B cell (primary cell): ENCODE data around the gene ATG4D. TPM values are rescaled to one million over a fixed set of nuclear protein-coding genes. Genes with fewer than 3 reads are reported as not detected.
A peak's percentile ranks its signal among the peaks of the same experiment; 100 is the strongest.

Experiments
- ATAC-seq: fragments of 200-7000 bp; cut with Tn5 transposase; one replicate; pipeline ENCODE4 v1.10.0; 2021; ENCODE audit warnings: low read depth, mild to moderate bottlenecking, moderate number of reproducible peaks, moderate library complexity
- CTCF ChIA-PET: fragments of 350-600 bp; sonication (Branson Sonifier 250); formaldehyde crosslinking; loops from one replicate; lab custom pipeline; 2021; ENCODE audit warnings: antibody characterized with exemption, inconsistent platforms; lab: Charles Lee
- POLR2A ChIA-PET: fragments of 350-600 bp; sonication (Branson Sonifier 250); formaldehyde crosslinking; loops from one replicate; lab custom pipeline; 2021; ENCODE audit warnings: antibody characterized with exemption; lab: Charles Lee
- DNase-seq: peaks from one replicate; pipeline ENCODE4 v3.0.0; 2013
- H2AFZ ChIP-seq: 2 replicates; pipeline ENCODE4 v1.6.1; 2012; ENCODE audit warnings: mild to moderate bottlenecking, low read depth, low read length; ENCODE audit not compliant: insufficient read depth, poor library complexity, severe bottlenecking
- H3K27ac ChIP-seq, 2 donors: 1 replicate in 1 of 2; 2 replicates in 1 of 2; pipeline ENCODE4 v1.5.1; 2012 to 2013; ENCODE audit warnings: low read length in 2 of 2, mild to moderate bottlenecking in 2 of 2, moderate library complexity in 1 of 2
- H3K27me3 ChIP-seq, 4 experiments: fragments of 200-600 bp in 1 of 4; sonication (generic) in 1 of 4; replicated peaks in 1 of 4; 1 replicate in 2 of 4; 2 replicates in 2 of 4; pipeline versions ENCODE4 v1.6.1 to v1.7.0; 2013 to 2016; ENCODE audit warnings: low read length in 3 of 4, mild to moderate bottlenecking in 2 of 4, mixed read lengths in 1 of 4, moderate library complexity in 1 of 4; ENCODE audit not compliant: insufficient read depth in 4 of 4, control insufficient read depth in 3 of 4; ENCODE audit errors: control extremely low read depth in 1 of 4
- H3K36me3 ChIP-seq, 2 experiments: replicated peaks in 1 of 2; 1 replicate in 1 of 2; 2 replicates in 1 of 2; pipeline versions ENCODE4 v1.6.1 to v1.7.1; 2013; ENCODE audit warnings: low read length in 1 of 2; ENCODE audit not compliant: insufficient read depth in 2 of 2, control insufficient read depth in 1 of 2; ENCODE audit errors: control extremely low read depth in 1 of 2, extremely low read depth in 1 of 2
- H3K4me1 ChIP-seq, 2 donors: fragments of 200-600 bp in 1 of 2; sonication (generic) in 1 of 2; 1 replicate in 1 of 2; 2 replicates in 1 of 2; pipeline versions ENCODE4 v1.5.1 to v1.6.1; 2013 to 2017; ENCODE audit warnings: low read length in 2 of 2; ENCODE audit not compliant: control insufficient read depth in 2 of 2, insufficient read depth in 2 of 2
- H3K4me2 ChIP-seq: replicated peaks from 2 replicates; pipeline ENCODE3; 2012; ENCODE audit warnings: mild to moderate bottlenecking, low read depth, low read length; ENCODE audit not compliant: poor library complexity, severe bottlenecking
- H3K4me3 ChIP-seq, 5 experiments: fragments of 200-600 bp in 1 of 5; sonication (generic) in 1 of 5; 1 replicate in 3 of 5; 2 replicates in 2 of 5; pipeline versions ENCODE4 v1.5.1 to v1.7.0; 2011 to 2016; ENCODE audit warnings: low read length in 4 of 5, mild to moderate bottlenecking in 4 of 5, low read depth in 2 of 5, control low read depth in 1 of 5, moderate library complexity in 1 of 5; ENCODE audit not compliant: insufficient read depth in 1 of 5; ENCODE audit errors: control extremely low read depth in 1 of 5, extremely low read depth in 1 of 5
- H3K79me2 ChIP-seq: fragments of 200-600 bp; sonication (generic); one replicate; pipeline ENCODE4 v1.6.0; 2016; ENCODE audit warnings: low read length; ENCODE audit not compliant: control insufficient read depth, insufficient read depth
- H3K9ac ChIP-seq: fragments of 200-600 bp; sonication (generic); 2 replicates; pipeline ENCODE4 v1.6.1; 2017; ENCODE audit warnings: mild to moderate bottlenecking, low read length, moderate library complexity
- H3K9me3 ChIP-seq, 3 donors: one replicate each; pipeline versions ENCODE4 v1.6.1 to v1.7.1; 2013; ENCODE audit warnings: low read length in 2 of 3; ENCODE audit not compliant: control insufficient read depth in 2 of 3, insufficient read depth in 1 of 3; ENCODE audit errors: control extremely low read depth in 1 of 3
- H4K20me1 ChIP-seq: 2 replicates; pipeline ENCODE4 v1.6.0; 2012; ENCODE audit warnings: mild to moderate bottlenecking, low read length; ENCODE audit not compliant: insufficient read depth, control insufficient read depth, poor library complexity, severe bottlenecking
- H3K27ac Mint-ChIP-seq: one replicate; pipeline ENCODE4 v1.8.0; 2021; ENCODE audit warnings: mixed read lengths
- H3K27me3 Mint-ChIP-seq: one replicate; pipeline ENCODE4 v1.8.0; 2021; ENCODE audit warnings: mixed read lengths
- H3K4me1 Mint-ChIP-seq: one replicate; pipeline ENCODE4 v1.8.0; 2021; ENCODE audit warnings: mixed read lengths
- H3K4me3 Mint-ChIP-seq: one replicate; pipeline ENCODE4 v1.8.0; 2021; ENCODE audit warnings: mixed read lengths
- H3K9me3 Mint-ChIP-seq: one replicate; pipeline ENCODE4 v1.8.0; 2022; ENCODE audit warnings: mixed read lengths; ENCODE audit not compliant: insufficient read depth
- EZH2 ChIP-seq: IDR thresholded peaks from 2 replicates; pipeline ENCODE4 v1.6.1; 2012; ENCODE audit warnings: borderline replicate concordance, low read depth, mild to moderate bottlenecking, moderate library complexity, low read length; ENCODE audit not compliant: insufficient read depth, poor library complexity, severe bottlenecking
- WGBS: methylation state at CpG from one replicate; pipeline ENCODE4 v1.1.5; 2013; ENCODE audit warnings: missing lambda C conversion rate; ENCODE audit not compliant: insufficient coverage; 5-methylcytosine and 5-hydroxymethylcytosine counted together
- intact Hi-C: fragments of 100-400 bp; cut with micrococcal nuclease; formaldehyde crosslinking; loops from one replicate; pipeline ENCODE4 v1.10.0; 2022
- polyA plus RNA-seq: library from polyadenylated mRNA; depleted of rRNA; stranded (reverse); fragments of >200 nt; gene quantifications from 2 replicates; pipeline ENCODE4 v1.2.3, GENCODE V29; 2012
- total RNA-seq, 2 donors: library from RNA; stranded (reverse); fragments of 120-200 nt in 1 of 2; gene quantifications; 1 replicate in 1 of 2; 2 replicates in 1 of 2; pipeline versions ENCODE4 v1.2.3 to v1.2.4, GENCODE V29; 2013 to 2022
- TF ChIP-seq, protein P1 (sequence below): fragments of 200-600 bp; IDR thresholded peaks from one replicate; pipeline ENCODE4 v1.8.0; 2022; ENCODE audit warnings: antibody characterized with exemption, mild to moderate bottlenecking

ATG4D gene
- total and polyA plus RNA-seq, 2 donors (not counting 1 experiment from before 2014, with no cell fraction given), result 58.8 to 75.5 TPM

DNA sequence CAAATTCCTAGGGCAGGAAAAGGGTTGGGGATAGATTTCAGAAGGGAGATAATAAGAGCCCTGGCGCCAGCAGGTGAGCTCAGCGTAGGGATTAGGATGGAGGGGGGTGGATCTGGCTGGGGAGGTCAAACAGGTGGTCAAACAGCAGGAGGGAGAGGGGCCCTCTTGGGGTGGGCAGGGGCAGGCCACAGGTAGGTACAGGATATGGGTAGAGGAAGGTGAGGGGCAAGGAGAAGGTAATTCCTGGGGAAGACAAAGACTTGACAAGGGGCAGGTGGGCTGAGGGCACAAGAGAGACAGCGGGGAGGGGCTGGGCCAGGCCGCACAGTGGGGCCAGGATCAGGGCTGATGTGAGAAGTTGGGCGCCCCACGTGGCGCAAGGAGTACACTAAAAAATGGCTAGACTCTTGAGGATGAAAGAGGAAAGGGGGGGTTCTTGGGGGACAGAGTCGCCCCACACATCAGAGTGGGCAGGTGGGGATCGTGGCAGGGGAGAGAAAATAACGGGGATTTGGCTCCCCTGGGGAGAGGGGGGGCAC is 21.4 kb downstream of the ATG4D start:
- peaks cover 2 to 25% of the 10 kb centered on the region in 2 experiments for H3K36me3 ChIP-seq
- peak overlapping the region; percentile 87 for H3K9ac ChIP-seq
- Mint-ChIP-seq H3K4me1 (peaks cover 44% of the 10 kb centered on the region), H3K9me3 (no peaks in the 10 kb centered on the region), H3K4me3 (peak overlapping the region; percentile 95), H3K27ac (peak overlapping the region; percentile 96), H3K27me3 (no peaks in the 10 kb centered on the region)
- H3K79me2 ChIP-seq, result peaks cover 51% of the 10 kb centered on the region
- intact Hi-C loops, result loop anchor here (1.0 to 5.0 kb wide), 3 partner anchors 11 to 148 kb away; no protein-coding TSS in a partner anchor
- WGBS, result 8% methylated on average over 10 of the region's 10 CpGs
- DNase-seq (peak; percentile 83), ATAC-seq (no peak)
- peak overlapping the region; percentile 67 for H2AFZ ChIP-seq
- ChIA-PET CTCF (interaction anchor here (0.6 kb wide), 1 partner anchor 169 kb away, joined by 3 read pairs; no protein-coding TSS in a partner anchor), POLR2A (interaction anchor here (0.6 to 2.2 kb wide), 7 partner anchors 12 to 88 kb away, joined by 3 to 16 read pairs (median 4); partner anchors contain the start of genes ATG4D and KEAP1)
- H3K27me3 ChIP-seq, result no peaks in the 10 kb centered on the region
- H3K4me2 ChIP-seq, result peak overlapping the region; percentile 82
- no peak for TF ChIP-seq EZH2
- H4K20me1 ChIP-seq, result peaks cover 49% of the 10 kb centered on the region
- peak overlapping the region; percentile 79 to 80 for H3K27ac ChIP-seq
- H3K9me3 ChIP-seq, result no peaks in the 10 kb centered on the region
- peaks cover 28 to 41% of the 10 kb centered on the region in 2 donors for H3K4me1 ChIP-seq
- H3K4me3 ChIP-seq, result peak overlapping the region; percentile 45 to 99 (median 92)

DNA sequence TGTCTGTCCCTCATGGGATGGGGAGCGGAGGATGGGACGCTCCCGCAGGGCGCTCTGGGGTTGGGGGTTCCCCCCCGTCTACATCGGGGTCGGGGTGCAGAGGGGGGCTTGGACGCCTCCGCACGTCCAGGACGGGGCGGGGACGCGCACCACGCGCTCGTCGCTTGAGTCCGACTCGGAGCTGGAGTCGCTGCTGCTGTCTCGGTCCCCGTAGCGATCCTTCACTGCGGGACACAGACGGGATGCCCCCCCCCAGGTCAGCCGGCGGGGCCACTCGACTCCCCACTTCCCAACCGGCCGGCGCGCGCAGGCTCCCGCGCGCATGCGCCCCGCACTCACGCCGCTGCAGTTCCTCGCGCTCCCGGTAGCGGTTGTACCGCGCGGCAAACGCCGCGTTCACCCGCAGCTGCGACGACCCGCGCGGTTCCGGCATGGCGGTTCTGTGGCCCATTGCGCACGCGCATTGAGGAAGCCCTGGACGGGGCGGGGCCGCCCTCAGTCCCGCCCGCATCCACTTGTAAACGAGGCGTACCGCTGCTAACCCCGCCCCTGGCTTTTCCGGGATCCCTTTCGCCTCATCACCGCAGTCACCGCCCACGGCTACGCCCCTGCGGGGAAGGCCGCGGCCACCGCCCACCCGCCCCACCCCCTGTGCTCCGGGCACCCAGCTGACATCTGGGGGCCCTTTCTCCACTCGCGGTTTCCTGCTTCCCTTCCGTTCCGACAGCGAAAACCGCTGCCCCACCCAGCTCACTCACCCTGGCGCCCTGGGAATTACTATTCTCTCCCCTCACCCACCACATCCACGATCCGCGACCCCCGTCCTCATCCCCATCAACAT is 22.1 kb downstream of the ATG4D start, which contains the start of gene KRI1:
Gene KRI1, minus strand, starts transcription at position 444 of the 841 bp plus-strand sequence. Its CDS starts 11 bp downstream, at position 433.
- H3K27ac ChIP-seq, result peak within 1 kb of the TSS; percentile 87 to 88
- WGBS, result under 1% methylated on average over 91 of the region's 94 CpGs
- peak within 1 kb of the TSS; percentile 95 for H3K4me3 Mint-ChIP-seq
- peak within 1 kb of the TSS; percentile 92 to 99 (median 97) for H3K4me3 ChIP-seq
- ATAC-seq, result peak; percentile 63
- peaks cover 28 to 41% of the 10 kb centered on the region in 2 donors for H3K4me1 ChIP-seq
- ChIA-PET POLR2A (interaction anchor here (0.6 to 2.2 kb wide), 12 partner anchors 10 to 269 kb away, joined by 3 to 26 read pairs (median 4); partner anchors contain the start of genes ATG4D and KEAP1), CTCF (interaction anchor here (0.8 to 12.0 kb wide), 10 partner anchors 10 to 296 kb away, joined by 3 to 102 read pairs (median 4); partner anchors contain the start of gene CDC37)
- H3K79me2 ChIP-seq, result peaks cover 49% of the 10 kb centered on the region
- peak; percentile 100 for DNase-seq
- H3K36me3 ChIP-seq, result peaks cover 2 to 18% of the 10 kb centered on the region in 2 experiments
- no peaks in the 10 kb centered on the region for H3K9me3 Mint-ChIP-seq
- TF ChIP-seq, protein P1, sequence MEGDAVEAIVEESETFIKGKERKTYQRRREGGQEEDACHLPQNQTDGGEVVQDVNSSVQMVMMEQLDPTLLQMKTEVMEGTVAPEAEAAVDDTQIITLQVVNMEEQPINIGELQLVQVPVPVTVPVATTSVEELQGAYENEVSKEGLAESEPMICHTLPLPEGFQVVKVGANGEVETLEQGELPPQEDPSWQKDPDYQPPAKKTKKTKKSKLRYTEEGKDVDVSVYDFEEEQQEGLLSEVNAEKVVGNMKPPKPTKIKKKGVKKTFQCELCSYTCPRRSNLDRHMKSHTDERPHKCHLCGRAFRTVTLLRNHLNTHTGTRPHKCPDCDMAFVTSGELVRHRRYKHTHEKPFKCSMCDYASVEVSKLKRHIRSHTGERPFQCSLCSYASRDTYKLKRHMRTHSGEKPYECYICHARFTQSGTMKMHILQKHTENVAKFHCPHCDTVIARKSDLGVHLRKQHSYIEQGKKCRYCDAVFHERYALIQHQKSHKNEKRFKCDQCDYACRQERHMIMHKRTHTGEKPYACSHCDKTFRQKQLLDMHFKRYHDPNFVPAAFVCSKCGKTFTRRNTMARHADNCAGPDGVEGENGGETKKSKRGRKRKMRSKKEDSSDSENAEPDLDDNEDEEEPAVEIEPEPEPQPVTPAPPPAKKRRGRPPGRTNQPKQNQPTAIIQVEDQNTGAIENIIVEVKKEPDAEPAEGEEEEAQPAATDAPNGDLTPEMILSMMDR, result peak; percentile 51
- TF ChIP-seq EZH2, result no peak
- intact Hi-C loops, result loop anchor here (1.0 to 5.0 kb wide), 5 partner anchors 11 to 148 kb away; partner anchors contain the start of genes ATG4D and ILF3
- peak within 1 kb of the TSS; percentile 67 for H2AFZ ChIP-seq
- H3K9ac ChIP-seq, result peak within 1 kb of the TSS; percentile 87
- peak within 1 kb of the TSS; percentile 82 for H3K4me2 ChIP-seq
- H3K27me3 Mint-ChIP-seq, result no peaks in the 10 kb centered on the region
- H3K4me1 Mint-ChIP-seq, result peaks cover 44% of the 10 kb centered on the region
- H3K27me3 ChIP-seq, result no peaks in the 10 kb centered on the region
- H3K27ac Mint-ChIP-seq, result peak within 1 kb of the TSS; percentile 96
- peaks cover 44% of the 10 kb centered on the region for H4K20me1 ChIP-seq
- no peaks in the 10 kb centered on the region for H3K9me3 ChIP-seq
